GM12891 (cell line): ENCODE results near the gene CDC25C. TPM values are rescaled to one million over a fixed set of nuclear protein-coding genes. Genes with fewer than 3 reads are reported as not detected.
A peak's percentile ranks its signal among the peaks of the same experiment; 100 is the strongest.

Source experiments
- DNase-seq: peaks from one replicate; pipeline ENCODE4 v3.0.0; 2011; ENCODE audit warnings: low spot score; ENCODE audit not compliant: insufficient read length
- FAIRE-seq: peaks from 2 replicates; lab custom pipeline; 2011; peaks lifted over from hg19 to GRCh38; lab: Jason Lieb, UNC
- PAX5 ChIP-seq: IDR thresholded peaks from 2 replicates; pipeline ENCODE4 v1.6.1; 2011; ENCODE audit warnings: low read length, moderate library complexity, mild to moderate bottlenecking; ENCODE audit not compliant: insufficient read depth, severe bottlenecking
- POLR2A ChIP-seq: IDR thresholded peaks from 2 replicates; pipeline ENCODE4 v1.6.1; 2011; ENCODE audit warnings: low read depth, low read length, control low read depth
- POLR2AphosphoS5 ChIP-seq: IDR thresholded peaks from 2 replicates; pipeline ENCODE4 v1.6.1; 2011; ENCODE audit warnings: low read depth, low read length, control low read depth
- POU2F2 ChIP-seq: IDR thresholded peaks from 2 replicates; pipeline ENCODE4 v1.6.1; 2011; ENCODE audit warnings: low read depth, mild to moderate bottlenecking, control low read depth, low read length, moderate library complexity
- SPI1 ChIP-seq: IDR thresholded peaks from 2 replicates; pipeline ENCODE4 v1.6.1; 2011; ENCODE audit warnings: low read depth, low read length, control low read depth
- TAF1 ChIP-seq: IDR thresholded peaks from 2 replicates; pipeline ENCODE4 v1.6.1; 2011; ENCODE audit warnings: low read depth, low read length, control low read depth
- polyA plus RNA-seq: library from polyadenylated mRNA; unstranded; fragments of >200 nt; gene quantifications from one replicate; pipeline ENCODE4 v1.2.1, GENCODE V29; 2012; ENCODE audit warnings: low read depth, missing spikeins, inconsistent platforms; ENCODE audit not compliant: missing spikeins

Gene CDC25C
- polyA plus RNA-seq, result 6.3 TPM

DNA sequence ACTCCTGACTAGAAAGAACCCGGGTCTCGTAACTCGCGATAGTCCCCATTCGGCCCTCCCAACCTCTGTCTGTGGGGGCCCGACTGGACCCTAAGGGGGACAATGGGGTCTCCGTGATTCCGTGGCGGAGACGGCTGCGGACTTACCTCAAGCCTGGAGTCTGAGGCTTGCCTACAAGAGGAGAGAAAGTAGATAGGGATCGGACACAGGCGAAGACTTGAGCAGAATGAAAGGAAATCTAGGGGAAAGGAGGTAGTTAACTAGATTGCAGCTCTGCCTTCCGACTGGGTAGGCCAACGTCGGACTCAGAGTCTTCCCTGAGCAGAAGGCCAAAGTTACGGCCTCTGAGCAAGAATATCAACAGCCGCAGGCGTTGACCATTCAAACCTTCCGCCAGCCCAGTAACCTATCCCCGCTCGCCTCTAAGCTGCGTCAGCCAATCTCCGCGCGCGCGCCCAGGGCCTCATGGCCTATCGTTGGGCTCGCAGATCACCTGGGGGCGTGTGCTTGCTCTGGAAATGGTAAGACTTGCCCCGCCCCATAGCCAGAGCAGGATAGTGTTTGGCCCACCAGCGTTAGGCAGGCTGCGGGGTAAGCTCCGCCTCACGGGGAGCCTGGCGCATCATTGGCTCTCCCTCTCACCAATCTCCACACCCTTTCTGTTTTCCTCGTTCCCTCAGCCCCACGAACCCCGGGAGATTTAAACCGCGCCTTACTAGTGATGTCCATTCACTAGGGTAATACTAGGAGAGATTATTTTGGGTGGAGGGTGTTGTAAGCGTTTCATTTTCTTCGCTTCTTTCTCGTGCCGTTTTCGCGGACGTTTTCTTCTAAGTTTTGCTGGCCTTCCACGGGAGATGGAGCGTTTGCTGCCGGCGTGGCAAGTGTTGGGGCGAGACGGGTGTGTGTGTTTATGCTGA is at the start of gene CDC25C:
TSS of gene CDC25C (minus strand) at position 356 of the 920 bp plus-strand sequence. CDS start 624 bp downstream, outside the sequence.
- TF ChIP-seq POLR2A (peak; percentile 57; the same call in 1 of the 2 replicates), TAF1 (no peak), SPI1 (no peak), PAX5 (peak; percentile 75), POLR2AphosphoS5 (no peak), POU2F2 (no peak)
- DNase-seq, result peak; percentile 91
- FAIRE-seq, result peak; percentile 99

GRCh38 chr5:138372653-138373052 is 41.0 kb upstream of the CDC25C start:
- DNase-seq, result no peak
- TF ChIP-seq PAX5 (no peak), SPI1 (no peak), POLR2A (no peak), TAF1 (no peak), POLR2AphosphoS5 (no peak), POU2F2 (no peak)
- FAIRE-seq, result no peak

DNA sequence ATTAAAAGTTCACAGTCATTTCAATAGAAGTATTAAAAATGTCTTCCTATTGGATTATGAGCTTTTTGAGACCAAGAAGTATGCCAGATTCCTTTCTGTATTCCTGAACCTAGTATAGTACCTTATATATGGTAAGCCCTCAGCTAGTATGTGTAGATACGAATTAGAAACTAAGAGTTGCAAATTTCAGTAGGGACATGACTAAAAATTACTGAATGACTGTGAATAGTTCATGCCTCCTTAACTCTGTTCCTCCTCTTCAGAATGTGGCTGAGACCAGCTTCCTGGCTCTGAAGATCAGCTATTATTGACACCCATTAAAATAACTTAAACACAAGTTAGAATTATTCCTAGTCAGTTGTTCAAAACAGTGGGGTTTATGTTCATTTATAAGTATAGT is 40.6 kb upstream of the CDC25C start:
- FAIRE-seq (peak; percentile 51), DNase-seq (no peak)

GRCh38 chr5:138371454-138371853 is 39.9 kb upstream of the CDC25C start:
- FAIRE-seq (peak; percentile 16), DNase-seq (no peak)
- TF ChIP-seq PAX5 (no peak), POLR2AphosphoS5 (no peak), SPI1 (no peak), TAF1 (no peak), POU2F2 (no peak), POLR2A (no peak)

More for the DNA sequence above, 40.6 kb upstream of the CDC25C start:
- TF ChIP-seq POU2F2 (no peak), PAX5 (no peak), POLR2A (no peak), TAF1 (no peak), SPI1 (no peak; the same call in 1 of the 2 replicates), POLR2AphosphoS5 (no peak)

- no peak for TF ChIP-seq POLR2A
- TF ChIP-seq POU2F2, result no peak
- TF ChIP-seq PAX5, result no peak
- no peak for TF ChIP-seq POLR2AphosphoS5
- TF ChIP-seq SPI1, result no peak
- no peak for TF ChIP-seq TAF1
- FAIRE-seq, result no peak
- DNase-seq, result no peak
These were observed 38.9 kb upstream of the CDC25C start for GRCh38 chr5:138370537-138370936.

GRCh38 chr5:138369706-138370105 is 38.1 kb upstream of the CDC25C start:
- no peak for FAIRE-seq
- no peak for DNase-seq
- TF ChIP-seq PAX5 (no peak), TAF1 (no peak), POU2F2 (no peak), SPI1 (peak; percentile 42; the same call in 1 of the 2 replicates)

GRCh38 chr5:138369261-138369660 is 37.7 kb upstream of the CDC25C start:
- no peak for DNase-seq
- peak; percentile 33 for FAIRE-seq
- TF ChIP-seq SPI1, result peak; percentile 40
- TF ChIP-seq POLR2AphosphoS5, result no peak

GRCh38 chr5:138366632-138367382 is 35.2 kb upstream of the CDC25C start:
- TF ChIP-seq PAX5, result no peak
- no peak for TF ChIP-seq TAF1
- no peak for TF ChIP-seq POLR2A
- TF ChIP-seq SPI1, result peak; percentile 25; the same call in 1 of the 2 replicates
- peak; percentile 57 for FAIRE-seq

GRCh38 chr5:138364576-138364975 is 33.0 kb upstream of the CDC25C start:
- TF ChIP-seq PAX5, result no peak
- no peak for TF ChIP-seq SPI1
- no peak for TF ChIP-seq TAF1
- FAIRE-seq, result no peak
- no peak for DNase-seq

More at GRCh38 chr5:138366632-138367382, 35.2 kb upstream of the CDC25C start:
- no peak for DNase-seq
